Endodermal cell (in vitro differentiated cells): Measurements from ENCODE around the gene DNAJC10. TPM values are rescaled to one million over a fixed set of nuclear protein-coding genes. Genes with fewer than 3 reads are reported as not detected.

Experiments used
- DNase-seq: peaks from one replicate; pipeline ENCODE4 v3.0.0-alpha.2; 2017
- H3K27ac ChIP-seq: 2 replicates; pipeline ENCODE4 v1.5.1; 2013; ENCODE audit warnings: mild to moderate bottlenecking, low read depth, low read length, moderate library complexity
- H3K27me3 ChIP-seq: 2 replicates; pipeline ENCODE4 v1.6.1; 2013; ENCODE audit warnings: mild to moderate bottlenecking, low read length, moderate library complexity; ENCODE audit not compliant: insufficient read depth, control insufficient read depth, poor library complexity, severe bottlenecking
- H3K36me3 ChIP-seq: 2 replicates; pipeline ENCODE4 v1.7.0; 2013; ENCODE audit warnings: mild to moderate bottlenecking, low read length, moderate library complexity; ENCODE audit not compliant: control insufficient read depth, insufficient read depth
- H3K4me1 ChIP-seq: one replicate; pipeline ENCODE4 v1.7.0; 2013; ENCODE audit warnings: low read length; ENCODE audit not compliant: control insufficient read depth, insufficient read depth
- H3K4me3 ChIP-seq: 2 replicates; pipeline ENCODE4 v1.5.1; 2013; ENCODE audit warnings: mild to moderate bottlenecking, low read length, moderate library complexity
- H3K9ac ChIP-seq: 2 replicates; pipeline ENCODE4 v1.6.1; 2013; ENCODE audit warnings: mild to moderate bottlenecking, low read length, moderate library complexity; ENCODE audit not compliant: poor library complexity, severe bottlenecking; ENCODE audit errors: extremely low read depth
- H3K9me3 ChIP-seq: 2 replicates; pipeline ENCODE4 v1.6.1; 2013; ENCODE audit warnings: mild to moderate bottlenecking, low read length, moderate library complexity; ENCODE audit not compliant: control insufficient read depth
- H3K27ac Mint-ChIP-seq: 2 replicates; pipeline ENCODE4 v1.8.0; 2020; ENCODE audit warnings: mixed read lengths
- H3K27me3 Mint-ChIP-seq: 2 replicates; pipeline ENCODE4 v1.8.0; 2021; ENCODE audit warnings: mild to moderate bottlenecking, mixed read lengths; ENCODE audit not compliant: insufficient read depth
- H3K36me3 Mint-ChIP-seq: 2 replicates; pipeline ENCODE4 v1.8.0; 2020; ENCODE audit warnings: low read depth, mixed read lengths
- H3K4me1 Mint-ChIP-seq: 2 replicates; pipeline ENCODE4 v1.8.0; 2020; ENCODE audit warnings: mixed read lengths
- H3K4me3 Mint-ChIP-seq: 2 replicates; pipeline ENCODE4 v1.8.0; 2020; ENCODE audit warnings: mild to moderate bottlenecking, moderate library complexity, mixed read lengths
- H3K9me3 Mint-ChIP-seq: 2 replicates; pipeline ENCODE4 v1.8.0; 2020; ENCODE audit warnings: mild to moderate bottlenecking, mixed read lengths
- CTCF ChIP-seq: fragments of 200-600 bp; sonication (generic); conservative IDR thresholded peaks from 2 replicates; pipeline ENCODE4 v1.5.0; 2021; ENCODE audit warnings: antibody characterized with exemption, mild to moderate bottlenecking
- WGBS, 2 experiments: methylation state at CpG; one replicate each; pipeline versions ENCODE4 v1.1.5 to v1.1.7; 2013; ENCODE audit warnings: missing lambda C conversion rate in 2 of 2, mixed read lengths in 1 of 2; ENCODE audit not compliant: insufficient coverage in 1 of 2, insufficient read length in 1 of 2; 5-methylcytosine and 5-hydroxymethylcytosine counted together
- total RNA-seq, 2 donors: library from RNA; stranded (reverse); fragmentation: NEBNext Ultra II Directional in 1 of 2; extraction: Animal tissue kit (Norgen Biotek cat#: 25700) in 1 of 2; gene quantifications; 2 replicates in 1 of 2; 3 replicates in 1 of 2; pipeline ENCODE4 v1.2.1, GENCODE V29; 2021

Gene DNAJC10
- total RNA-seq, 2 donors from 2014 or later: 212 to 232 TPM

- Histone ChIP-seq H3K27ac (no peak overlapping the region), H3K27me3 (no peaks in the 10 kb centered on the region), H3K9me3 (no peaks in the 10 kb centered on the region), H3K4me3 (no peak overlapping the region), H3K36me3 (no peaks in the 10 kb centered on the region), H3K9ac (no peak overlapping the region), H3K4me1 (peaks cover 36% of the 10 kb centered on the region)
- Mint-ChIP-seq H3K4me1 (peaks cover 61% of the 10 kb centered on the region), H3K27ac (no peak overlapping the region), H3K27me3 (no peaks in the 10 kb centered on the region), H3K9me3 (no peaks in the 10 kb centered on the region), H3K4me3 (no peak overlapping the region), H3K36me3 (no peaks in the 10 kb centered on the region)
- WGBS, 2 experiments: 88 to 100% methylated on average over 2 of the region's 2 CpGs
- DNase-seq: no peak
- TF ChIP-seq CTCF: no peak
These were observed 106.7 kb downstream of the DNAJC10 start for GRCh38 chr2:182822733-182823132.

DNA sequence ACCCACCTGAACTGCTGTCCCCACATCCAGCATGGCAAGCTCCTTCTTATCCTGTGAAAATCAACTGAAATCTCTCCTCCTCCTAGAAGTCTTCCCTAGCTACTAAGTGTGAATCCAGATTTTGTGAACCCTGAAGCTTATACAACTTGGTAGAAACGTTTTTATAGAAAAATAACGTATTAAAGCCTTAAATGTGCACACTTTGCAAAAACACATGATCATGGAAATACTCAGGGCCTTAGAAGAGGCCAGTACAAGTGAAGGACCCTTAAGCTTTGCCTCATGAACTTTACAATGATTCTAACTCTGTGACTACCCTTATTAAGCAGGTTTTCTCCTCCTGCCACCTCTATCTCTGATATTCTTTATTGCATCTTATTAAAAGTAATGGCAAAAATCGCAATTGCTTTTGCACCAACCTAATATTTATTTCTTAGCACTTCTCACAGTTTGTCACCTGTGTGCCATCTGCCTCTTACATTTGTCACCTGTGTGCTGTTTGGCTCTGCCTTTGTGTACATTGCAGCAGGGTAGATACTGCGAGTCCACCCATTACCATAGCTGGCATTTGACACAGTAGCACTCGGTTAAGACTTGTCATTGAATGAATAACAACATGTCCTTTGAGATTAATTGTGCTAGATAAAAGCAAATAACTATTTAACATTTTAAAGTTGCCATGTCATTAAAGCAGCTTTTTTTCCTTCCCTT is 108.2 kb downstream of the DNAJC10 start:
- Mint-ChIP-seq H3K4me3 (peak overlapping the region; percentile 35), H3K27ac (no peak overlapping the region), H3K27me3 (no peaks in the 10 kb centered on the region), H3K9me3 (no peaks in the 10 kb centered on the region), H3K36me3 (no peaks in the 10 kb centered on the region), H3K4me1 (peaks cover 50% of the 10 kb centered on the region)
- Histone ChIP-seq H3K4me1 (peaks cover 27% of the 10 kb centered on the region), H3K9me3 (no peaks in the 10 kb centered on the region), H3K4me3 (peak overlapping the region; percentile 46), H3K36me3 (no peaks in the 10 kb centered on the region), H3K27me3 (no peaks in the 10 kb centered on the region), H3K9ac (no peak overlapping the region), H3K27ac (no peak overlapping the region)
- TF ChIP-seq CTCF: no peak
- DNase-seq: no peak
- 77 to 88% methylated on average over 3 to 5 of the region's 5 CpGs for WGBS, 2 experiments

GRCh38 chr2:182824767-182825158 is 108.7 kb downstream of the DNAJC10 start:
- Histone ChIP-seq H3K27me3 (no peaks in the 10 kb centered on the region), H3K4me1 (peaks cover 26% of the 10 kb centered on the region), H3K36me3 (no peaks in the 10 kb centered on the region), H3K4me3 (peak overlapping the region; percentile 46), H3K9me3 (no peaks in the 10 kb centered on the region), H3K27ac (no peak overlapping the region), H3K9ac (peak overlapping the region; percentile 4)
- no peaks in the 10 kb centered on the region for H3K36me3 Mint-ChIP-seq
- no peak for DNase-seq
- TF ChIP-seq CTCF: no peak
- peaks cover 49% of the 10 kb centered on the region for H3K4me1 Mint-ChIP-seq
- H3K27ac Mint-ChIP-seq: peak overlapping the region; percentile 73
- no peaks in the 10 kb centered on the region for H3K9me3 Mint-ChIP-seq
- peak overlapping the region; percentile 35 for H3K4me3 Mint-ChIP-seq
- WGBS, 2 experiments: 60 to 66% methylated on average over 6 of the region's 6 CpGs
- H3K27me3 Mint-ChIP-seq: no peaks in the 10 kb centered on the region
